GM12878 (cell line): ENCODE results near the gene AIRE. TPM values are rescaled to one million over a fixed set of nuclear protein-coding genes. Genes with fewer than 3 reads are reported as not detected.

Source experiments
- ATAC-seq: fragments of 200-7000 bp; cut with Tn5 transposase; 3 replicates; pipeline ENCODE4 v1.9.1; 2020; ENCODE audit warnings: mild to moderate bottlenecking, moderate library complexity
- BruUV-seq: library from RNA; stranded (reverse); fragments of 400-500 nt; replicated peaks from 2 replicates; lab custom pipeline; 2021; lab: Mats Ljungman, UMichigan
- CTCF ChIA-PET: fragments of 300-600 bp; sonication (Branson Sonifier 250); formaldehyde crosslinking; extraction: SDS; loops from one replicate; lab custom pipeline; 2021; ENCODE audit warnings: inconsistent platforms; lab: Yijun Ruan, JAX
- POLR2A ChIA-PET: fragments of 350-600 bp; formaldehyde crosslinking; extraction: SDS; loops from one replicate; lab custom pipeline; 2021; ENCODE audit warnings: inconsistent platforms; lab: Charles Lee
- RAD21 ChIA-PET: fragments of 300-600 bp; sonication (Branson Sonifier 250); formaldehyde crosslinking; loops from one replicate; lab custom pipeline; 2023; ENCODE audit warnings: antibody characterized with exemption; ENCODE audit not compliant: unreplicated experiment; lab: Charles Lee
- SMC1A ChIA-PET: fragments of 300-600 bp; sonication (Branson Sonifier 250); formaldehyde crosslinking; loops from one replicate; lab custom pipeline; 2023; ENCODE audit not compliant: unreplicated experiment, uncharacterized antibody; lab: Charles Lee
- DNase-seq: peaks from one replicate; pipeline ENCODE4 v3.0.0-alpha.2; 2011; ENCODE audit warnings: low read depth, low spot score
- FAIRE-seq: peaks from 3 replicates; lab custom pipeline; 2011; peaks lifted over from hg19 to GRCh38; lab: Jason Lieb, UNC
- H2AFZ ChIP-seq: 2 replicates; pipeline ENCODE4 v1.6.0; 2011; ENCODE audit warnings: low read depth, low read length, control low read depth; ENCODE audit not compliant: control insufficient read depth
- H3K27ac ChIP-seq: 2 replicates; pipeline ENCODE4 v1.5.1; 2011; ENCODE audit warnings: control low read depth; ENCODE audit not compliant: control insufficient read depth, insufficient read depth
- H3K27me3 ChIP-seq, 2 experiments: replicated peaks in 1 of 2; 2 replicates each; pipeline versions ENCODE4 v1.6.0 to v1.6.1; 2011; ENCODE audit warnings: low read length in 1 of 2; ENCODE audit not compliant: control insufficient read depth in 2 of 2, insufficient read depth in 2 of 2
- H3K36me3 ChIP-seq, 2 experiments: 2 replicates each; pipeline ENCODE4 v1.5.1; 2011; ENCODE audit warnings: low read length in 1 of 2; ENCODE audit not compliant: control insufficient read depth in 2 of 2, insufficient read depth in 2 of 2
- H3K4me1 ChIP-seq: 2 replicates; pipeline ENCODE4 v1.6.1; 2011; ENCODE audit warnings: mild to moderate bottlenecking, low read length, moderate library complexity, mixed read lengths; ENCODE audit not compliant: control insufficient read depth, insufficient read depth
- H3K4me2 ChIP-seq: 2 replicates; pipeline ENCODE4 v1.6.0; 2011; ENCODE audit warnings: control low read depth; ENCODE audit not compliant: control insufficient read depth, insufficient read depth
- H3K4me3 ChIP-seq: fragments of 200-600 bp; sonication (generic); 2 replicates; pipeline ENCODE4 v1.5.1; 2016
- H3K79me2 ChIP-seq: 2 replicates; pipeline ENCODE4 v1.6.0; 2011; ENCODE audit warnings: low read length; ENCODE audit not compliant: control insufficient read depth, insufficient read depth
- H3K9ac ChIP-seq: 2 replicates; pipeline ENCODE4 v1.8.0; 2011; ENCODE audit warnings: low read length, control low read depth, mixed read lengths; ENCODE audit not compliant: control insufficient read depth, insufficient read depth
- H3K9me3 ChIP-seq: replicated peaks from 3 replicates; pipeline ENCODE4 v1.5.1; 2011; ENCODE audit warnings: mild to moderate bottlenecking, low read length; ENCODE audit not compliant: control insufficient read depth, insufficient read depth
- H4K20me1 ChIP-seq: 2 replicates; pipeline ENCODE4 v1.6.0; 2011; ENCODE audit not compliant: control insufficient read depth, insufficient read depth
- BHLHE40 ChIP-seq, 2 experiments: fragments of 450-650 bp in 1 of 2; IDR thresholded peaks; 2 replicates each; pipeline ENCODE4 v1.6.1; 2011 to 2017; ENCODE audit warnings: low read depth in 2 of 2, borderline replicate concordance in 1 of 2, improper control_type of control experiment in 1 of 2, low read length in 1 of 2, mild to moderate bottlenecking in 1 of 2
- DPF2 ChIP-seq: fragments of 450-650 bp; IDR thresholded peaks from 2 replicates; pipeline ENCODE4 v1.6.1; 2017; ENCODE audit warnings: mild to moderate bottlenecking
- MXI1 ChIP-seq: fragments of 150-350 bp; IDR thresholded peaks from 2 replicates; pipeline ENCODE4 v1.6.1; 2011; ENCODE audit warnings: low read depth, mild to moderate bottlenecking, inconsistent platforms, low read length, improper control_type of control experiment
- NFXL1 ChIP-seq: fragments of 450-650 bp; IDR thresholded peaks from 2 replicates; pipeline ENCODE4 v1.6.1; 2017; ENCODE audit warnings: antibody characterized with exemption, mild to moderate bottlenecking, borderline replicate concordance
- PAX5 ChIP-seq: IDR thresholded peaks from 2 replicates; pipeline ENCODE4 v1.6.1; 2011; ENCODE audit warnings: low read depth, low read length, borderline replicate concordance
- SIN3A ChIP-seq: IDR thresholded peaks from 2 replicates; pipeline ENCODE4 v1.6.1; 2012; ENCODE audit warnings: low read depth, low read length, improper control_type of control experiment
- SUPT20H ChIP-seq: IDR thresholded peaks from 2 replicates; pipeline ENCODE4 v1.6.1; 2011; ENCODE audit warnings: low read depth, mild to moderate bottlenecking, low read length, moderate library complexity, borderline replicate concordance; ENCODE audit not compliant: control insufficient read depth
- ZNF207 ChIP-seq: fragments of 450-650 bp; IDR thresholded peaks from 2 replicates; pipeline ENCODE4 v1.6.1; 2014; ENCODE audit warnings: antibody characterized with exemption, mild to moderate bottlenecking, borderline replicate concordance
- ZZZ3 ChIP-seq: IDR thresholded peaks from 2 replicates; pipeline ENCODE4 v1.6.1; 2011; ENCODE audit warnings: low read depth; ENCODE audit not compliant: control insufficient read depth, insufficient read length
- WGBS: methylation state at CpG from one replicate; pipeline ENCODE4 v1.1.6; 2016; ENCODE audit warnings: low lambda C conversion rate; ENCODE audit not compliant: insufficient replicate concordance, insufficient coverage; ENCODE audit errors: missing lambda C conversion rate; 5-methylcytosine and 5-hydroxymethylcytosine counted together
- in situ Hi-C: fragments of 300-500 bp; cut with MboI; formaldehyde crosslinking; loops from 9 replicates; pipeline ENCODE4 v1.14.3; 2018; ENCODE audit warnings: mixed read lengths
- intact Hi-C: fragments of 100-400 bp; cut with micrococcal nuclease; formaldehyde crosslinking; loops from one replicate; pipeline ENCODE4 v1.14.2; 2022; ENCODE audit not compliant: unreplicated experiment
- polyA plus RNA-seq, 11 experiments: library from polyadenylated mRNA; depleted of rRNA in 4 of 11; unstranded in 6 of 11; stranded (reverse) in 5 of 11; fragments of >200 nt; fragmentation: Nextera tagmentation in 4 of 11; fragmentation: Illumina TruSeq in 1 of 11; extraction: Ambion mirVana in 4 of 11; extraction: Trizol in 1 of 11; gene quantifications; 1 replicate in 1 of 11; 2 replicates in 10 of 11; pipeline versions ENCODE4 v1.2.1 to v1.2.3, GENCODE V29; 2011 to 2016; ENCODE audit warnings: inconsistent platforms in 2 of 11, missing spikeins in 2 of 11, low read depth in 1 of 11
- total RNA-seq, 4 experiments: library from RNA; depleted of rRNA in 3 of 4; stranded (reverse); fragments of >200 nt in 3 of 4; fragmentation: Illumina TruSeq in 1 of 4; extraction: Trizol in 1 of 4; gene quantifications; 2 replicates each; pipeline versions ENCODE4 v1.2.1 to v1.2.3, GENCODE V29; 2013 to 2021
- TF ChIP-seq, protein P1 (sequence below): fragments of 450-650 bp; formaldehyde crosslinking; IDR thresholded peaks from 2 replicates; pipeline ENCODE4 v1.4.0; 2020; ENCODE audit warnings: mild to moderate bottlenecking, moderate library complexity

AIRE gene
- total and polyA plus RNA-seq, 10 of the 15 experiments (the other 5 are each of a cell fraction or from before 2014, with no cell fraction given), result 0.05 to 0.10 TPM; not detected in 8

DNA sequence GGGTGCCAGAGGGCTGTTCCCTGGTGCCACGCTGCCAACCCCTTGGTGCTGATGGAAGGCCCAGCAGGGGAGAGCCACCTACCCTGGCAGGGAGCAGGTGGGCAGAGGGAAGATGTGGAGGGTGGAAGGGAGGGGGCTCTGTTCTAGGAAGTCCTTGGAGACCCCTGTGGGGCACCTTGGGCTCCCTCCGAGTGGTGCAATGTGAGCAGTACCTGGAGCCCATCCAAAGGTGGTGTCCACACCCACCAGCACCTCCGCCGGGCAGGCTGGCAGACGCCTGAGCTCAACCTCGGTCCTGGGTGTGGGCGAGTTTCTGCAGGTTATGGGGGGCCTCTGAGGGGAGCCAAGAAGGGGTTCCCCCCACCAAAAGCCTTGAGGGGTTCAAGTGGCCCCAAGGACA is 12.6 kb upstream of the AIRE start:
- POLR2A ChIA-PET, result no interaction called here
- H3K79me2 ChIP-seq, result no peaks in the 10 kb centered on the region

DNA sequence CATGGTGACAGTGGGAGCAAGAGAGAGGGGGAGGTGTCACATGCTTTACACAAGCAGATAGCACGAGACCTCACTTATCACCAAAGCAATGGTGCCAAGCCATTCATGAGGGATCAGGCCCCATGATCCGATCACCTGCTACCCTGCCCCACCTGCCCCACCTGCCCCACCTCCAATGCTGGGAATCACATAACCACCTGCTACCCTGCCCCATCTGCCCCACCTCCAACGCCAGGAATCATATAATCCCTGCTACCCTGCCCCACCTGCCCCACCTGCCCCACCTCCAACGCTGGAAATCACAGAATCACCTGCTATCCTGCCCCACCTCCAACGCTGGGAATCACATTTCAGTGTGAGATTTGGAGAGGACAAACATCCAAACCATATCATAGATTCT is 10.6 kb upstream of the AIRE start:
- CTCF ChIA-PET, result interaction anchor here (1.3 kb wide), 1 partner anchor 23 kb away, joined by 3 read pairs; no protein-coding TSS in a partner anchor
- POLR2A ChIA-PET, result no interaction called here
- intact Hi-C loops, result no loop called here
- H4K20me1 ChIP-seq, result no peaks in the 10 kb centered on the region
- WGBS, result 18% methylated on average over 5 of the region's 5 CpGs
- DNase-seq, result no peak
- no peaks in the 10 kb centered on the region for H3K9me3 ChIP-seq
- BruUV-seq, result no TSS peak
- RAD21 ChIA-PET, result no interaction called here
- H3K4me2 ChIP-seq, result no peak overlapping the region
- no peak overlapping the region for H3K9ac ChIP-seq
- H3K36me3 ChIP-seq, result no peaks in the 10 kb centered on the region
- no peaks in the 10 kb centered on the region for H3K27me3 ChIP-seq
- H3K79me2 ChIP-seq, result no peaks in the 10 kb centered on the region
- SMC1A ChIA-PET, result no interaction called here
- no peak for ATAC-seq
- no peaks in the 10 kb centered on the region for H3K4me1 ChIP-seq
- FAIRE-seq, result no peak
- in situ Hi-C loops, result no loop called here
- no peak overlapping the region for H3K27ac ChIP-seq
- no peak overlapping the region for H3K4me3 ChIP-seq
- no peak overlapping the region for H2AFZ ChIP-seq
- TF ChIP-seq MXI1, result no peak
- TF ChIP-seq ZZZ3, result no peak
- no peak for TF ChIP-seq ZNF207
- no peak for TF ChIP-seq DPF2
- no peak for TF ChIP-seq BHLHE40 (IDR thresholded peaks at IDR 0.05; ENCODE audit: borderline replicate concordance in 1 of 2, low read depth in 2 of 2, low read length in 1 of 2)
- TF ChIP-seq NFXL1, result no peak
- TF ChIP-seq, protein P1, sequence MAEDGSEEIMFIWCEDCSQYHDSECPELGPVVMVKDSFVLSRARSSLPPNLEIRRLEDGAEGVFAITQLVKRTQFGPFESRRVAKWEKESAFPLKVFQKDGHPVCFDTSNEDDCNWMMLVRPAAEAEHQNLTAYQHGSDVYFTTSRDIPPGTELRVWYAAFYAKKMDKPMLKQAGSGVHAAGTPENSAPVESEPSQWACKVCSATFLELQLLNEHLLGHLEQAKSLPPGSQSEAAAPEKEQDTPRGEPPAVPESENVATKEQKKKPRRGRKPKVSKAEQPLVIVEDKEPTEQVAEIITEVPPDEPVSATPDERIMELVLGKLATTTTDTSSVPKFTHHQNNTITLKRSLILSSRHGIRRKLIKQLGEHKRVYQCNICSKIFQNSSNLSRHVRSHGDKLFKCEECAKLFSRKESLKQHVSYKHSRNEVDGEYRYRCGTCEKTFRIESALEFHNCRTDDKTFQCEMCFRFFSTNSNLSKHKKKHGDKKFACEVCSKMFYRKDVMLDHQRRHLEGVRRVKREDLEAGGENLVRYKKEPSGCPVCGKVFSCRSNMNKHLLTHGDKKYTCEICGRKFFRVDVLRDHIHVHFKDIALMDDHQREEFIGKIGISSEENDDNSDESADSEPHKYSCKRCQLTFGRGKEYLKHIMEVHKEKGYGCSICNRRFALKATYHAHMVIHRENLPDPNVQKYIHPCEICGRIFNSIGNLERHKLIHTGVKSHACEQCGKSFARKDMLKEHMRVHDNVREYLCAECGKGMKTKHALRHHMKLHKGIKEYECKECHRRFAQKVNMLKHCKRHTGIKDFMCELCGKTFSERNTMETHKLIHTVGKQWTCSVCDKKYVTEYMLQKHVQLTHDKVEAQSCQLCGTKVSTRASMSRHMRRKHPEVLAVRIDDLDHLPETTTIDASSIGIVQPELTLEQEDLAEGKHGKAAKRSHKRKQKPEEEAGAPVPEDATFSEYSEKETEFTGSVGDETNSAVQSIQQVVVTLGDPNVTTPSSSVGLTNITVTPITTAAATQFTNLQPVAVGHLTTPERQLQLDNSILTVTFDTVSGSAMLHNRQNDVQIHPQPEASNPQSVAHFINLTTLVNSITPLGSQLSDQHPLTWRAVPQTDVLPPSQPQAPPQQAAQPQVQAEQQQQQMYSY, result no peak

More for the DNA sequence above, 12.6 kb upstream of the AIRE start:
- FAIRE-seq (no peak), ATAC-seq (no peak), DNase-seq (no peak)
- 25% methylated on average over 7 of the region's 7 CpGs for WGBS
- Histone ChIP-seq H4K20me1 (no peaks in the 10 kb centered on the region), H3K4me3 (no peak overlapping the region), H3K9ac (no peak overlapping the region), H2AFZ (no peak overlapping the region), H3K4me1 (no peaks in the 10 kb centered on the region), H3K4me2 (no peak overlapping the region), H3K36me3 (no peaks in the 10 kb centered on the region), H3K27ac (no peak overlapping the region), H3K9me3 (no peaks in the 10 kb centered on the region), H3K27me3 (no peaks in the 10 kb centered on the region)
- TF ChIP-seq DPF2 (no peak), SUPT20H (no peak), PAX5 (no peak), SIN3A (no peak)
- no TSS peak for BruUV-seq
- ChIA-PET CTCF (no interaction called here), RAD21 (no interaction called here), SMC1A (no interaction called here)
- in situ Hi-C loops (no loop called here), intact Hi-C loops (no loop called here)
